GM19099 (cell line): ENCODE results near the gene TBC1D5.

Source experiments
- POLR2A ChIP-seq: IDR thresholded peaks from 3 replicates; pipeline ENCODE4 v1.6.1; 2011; ENCODE audit warnings: low read depth; ENCODE audit not compliant: insufficient read length; ENCODE audit errors: extremely low read depth

Gene TBC1D5

GRCh38 chr3:17158941-17159682, 583.3 kb downstream of the TBC1D5 start:
- TF ChIP-seq POLR2A = no peak

DNA sequence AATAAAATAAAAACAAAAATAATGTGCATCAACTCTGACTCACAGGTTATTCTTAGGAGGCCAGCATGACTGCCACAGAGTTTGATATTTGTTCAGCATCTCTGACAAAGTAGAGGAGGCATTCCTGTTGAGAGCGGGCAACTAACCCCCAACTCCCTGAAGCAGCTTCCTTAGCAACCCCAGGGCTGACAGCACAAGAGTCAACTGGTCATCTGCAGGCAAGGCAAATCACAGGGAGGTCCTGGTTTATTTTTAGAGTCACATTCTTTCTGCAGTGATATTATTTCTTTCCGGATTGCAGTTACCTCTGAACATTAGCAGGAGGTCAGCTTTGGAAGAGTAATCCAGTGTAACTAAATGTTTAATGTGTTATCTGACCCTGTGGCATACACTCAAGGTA, 584.7 kb downstream of the TBC1D5 start:
- no peak for TF ChIP-seq POLR2A

DNA sequence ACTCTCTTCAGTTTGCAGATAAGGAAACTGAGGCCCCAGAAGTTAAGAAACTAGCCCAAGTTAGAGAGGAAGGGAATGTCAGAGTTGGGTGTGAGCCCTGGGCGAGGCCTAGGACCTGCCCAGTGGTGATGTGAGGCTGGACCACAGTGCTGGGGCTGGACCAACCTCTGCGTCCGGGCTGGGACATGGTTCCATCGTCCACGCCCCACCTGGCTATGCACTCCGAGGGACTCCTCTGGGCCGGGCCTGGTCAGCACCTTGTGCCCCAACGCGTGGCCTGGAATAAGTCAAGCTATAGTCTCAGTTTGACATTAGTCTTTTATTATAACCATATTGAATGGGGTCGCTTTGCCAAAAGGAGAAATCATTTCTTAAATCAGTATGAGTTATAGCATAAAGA, 585.6 kb downstream of the TBC1D5 start:
- TF ChIP-seq POLR2A = no peak

DNA sequence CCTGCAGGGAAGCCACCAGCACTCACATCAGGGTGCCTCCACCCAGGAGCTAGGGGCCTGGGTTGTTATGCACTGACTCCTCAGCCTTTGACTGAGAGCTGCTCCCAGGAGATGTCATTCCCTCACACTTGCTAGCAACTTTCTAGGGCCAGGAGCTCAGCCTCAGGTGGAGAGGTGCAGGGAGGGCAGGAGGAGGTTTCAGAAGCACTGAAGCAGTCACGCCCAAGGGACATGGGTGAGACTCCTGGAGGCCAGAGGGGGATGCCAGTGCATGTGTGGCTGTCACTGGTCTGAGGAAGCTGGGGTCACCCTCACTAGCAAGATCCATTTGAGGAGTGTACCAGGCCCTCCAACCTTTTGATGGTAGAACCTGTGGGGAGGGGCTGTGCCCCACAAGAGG, 586.5 kb downstream of the TBC1D5 start:
- no peak for TF ChIP-seq POLR2A

DNA sequence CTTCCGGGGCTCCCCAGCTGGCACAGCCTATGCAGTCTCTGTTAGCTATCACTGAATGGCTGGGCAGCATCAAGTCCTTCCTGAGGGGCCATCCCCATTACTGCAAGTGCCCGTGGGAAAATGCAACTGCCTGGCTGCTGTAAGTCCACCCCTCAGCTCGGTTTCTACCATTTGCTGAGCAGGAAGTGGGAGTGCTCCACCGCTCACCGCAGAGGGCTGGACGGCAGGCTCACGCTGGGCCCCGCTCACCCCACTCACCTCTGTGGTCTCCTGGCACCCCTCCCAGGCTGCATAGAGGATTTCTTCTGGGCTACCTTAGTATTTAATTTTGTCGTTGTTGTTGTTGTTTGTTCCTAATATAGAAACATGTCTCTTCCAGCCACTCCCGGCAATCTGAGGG, 587.5 kb downstream of the TBC1D5 start:
- no peak for TF ChIP-seq POLR2A

DNA sequence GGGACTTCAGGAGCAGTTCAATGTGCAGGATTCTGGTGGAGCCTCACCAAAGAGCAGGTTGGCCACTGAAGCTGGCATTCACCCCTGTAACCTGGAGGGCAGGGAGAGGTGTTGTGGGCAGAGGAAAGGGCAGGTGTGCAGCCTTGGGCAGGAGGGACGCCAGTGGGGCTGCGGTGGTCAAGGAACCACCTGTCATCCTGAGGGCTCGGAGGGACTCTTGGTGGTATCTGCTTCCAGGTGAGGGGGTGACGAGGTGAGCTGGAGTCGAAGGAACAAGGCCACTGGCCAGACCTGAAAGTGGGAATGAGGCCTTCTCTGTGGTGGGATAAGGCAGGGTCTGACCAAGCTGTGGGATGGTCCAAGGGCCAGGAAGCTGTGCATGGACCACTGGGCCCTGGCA, 588.2 kb downstream of the TBC1D5 start:
- TF ChIP-seq POLR2A = no peak

DNA sequence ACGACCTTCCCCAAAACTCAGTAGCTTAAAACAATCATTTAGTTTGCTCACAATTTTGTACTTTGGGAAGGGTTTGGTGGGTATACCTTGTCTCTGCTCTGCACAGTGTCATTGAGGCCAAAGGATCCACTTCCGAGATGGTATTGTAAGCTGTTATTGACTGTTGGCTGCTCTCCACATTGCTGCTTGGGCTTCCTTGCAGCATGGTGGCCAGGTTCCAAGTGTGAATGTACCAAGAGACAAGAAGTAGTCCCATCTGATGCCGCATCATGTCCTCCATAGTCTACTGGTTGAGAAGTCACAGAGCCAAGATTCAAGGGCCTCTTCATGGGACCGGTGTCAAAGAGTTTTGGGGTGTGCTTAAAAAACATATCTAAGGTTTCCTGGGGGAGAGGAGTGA, 589.2 kb downstream of the TBC1D5 start:
- no peak for TF ChIP-seq POLR2A

DNA sequence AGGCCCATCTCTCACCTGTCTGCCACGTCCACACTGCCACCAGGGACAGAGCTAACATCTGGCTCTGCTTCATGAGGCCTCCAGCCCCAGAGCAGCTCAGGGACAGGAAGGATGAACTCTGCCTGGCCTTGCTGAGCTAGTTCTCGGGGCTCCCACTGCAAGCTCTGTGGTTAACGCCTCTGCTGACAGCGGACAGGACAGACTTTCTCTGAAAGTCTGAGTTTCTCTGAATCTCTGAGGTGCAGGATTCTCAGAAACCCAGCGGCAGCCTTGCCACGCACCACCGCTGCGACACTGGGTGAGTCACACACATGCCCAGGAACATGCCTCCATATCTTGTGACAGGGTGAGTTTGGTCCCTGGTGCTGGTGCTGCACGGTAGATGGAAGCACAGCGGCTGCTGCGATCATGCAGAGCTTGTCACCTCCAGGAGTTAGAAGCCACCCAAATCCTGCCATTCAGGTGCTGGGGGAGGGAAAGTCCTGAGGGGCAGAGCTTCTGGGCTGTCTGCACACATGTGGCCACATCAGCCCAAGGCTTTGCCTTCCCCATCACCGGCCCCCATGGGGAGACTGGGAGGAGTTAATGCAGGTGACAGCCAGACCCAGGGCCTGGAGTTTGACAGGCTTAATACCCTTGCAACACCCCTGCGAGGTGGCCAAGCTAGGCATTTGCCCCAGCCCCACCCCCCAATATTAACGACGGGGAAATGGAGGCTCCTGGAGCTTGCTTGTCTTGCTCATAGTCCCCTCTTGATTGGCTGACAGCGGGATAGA, 590.6 kb downstream of the TBC1D5 start:
- TF ChIP-seq POLR2A = no peak

GRCh38 chr3:17149076-17149475, 593.4 kb downstream of the TBC1D5 start:
- no peak for TF ChIP-seq POLR2A

- TF ChIP-seq POLR2A = no peak
Measured at GRCh38 chr3:17144665-17144993, 597.8 kb downstream of the TBC1D5 start.

DNA sequence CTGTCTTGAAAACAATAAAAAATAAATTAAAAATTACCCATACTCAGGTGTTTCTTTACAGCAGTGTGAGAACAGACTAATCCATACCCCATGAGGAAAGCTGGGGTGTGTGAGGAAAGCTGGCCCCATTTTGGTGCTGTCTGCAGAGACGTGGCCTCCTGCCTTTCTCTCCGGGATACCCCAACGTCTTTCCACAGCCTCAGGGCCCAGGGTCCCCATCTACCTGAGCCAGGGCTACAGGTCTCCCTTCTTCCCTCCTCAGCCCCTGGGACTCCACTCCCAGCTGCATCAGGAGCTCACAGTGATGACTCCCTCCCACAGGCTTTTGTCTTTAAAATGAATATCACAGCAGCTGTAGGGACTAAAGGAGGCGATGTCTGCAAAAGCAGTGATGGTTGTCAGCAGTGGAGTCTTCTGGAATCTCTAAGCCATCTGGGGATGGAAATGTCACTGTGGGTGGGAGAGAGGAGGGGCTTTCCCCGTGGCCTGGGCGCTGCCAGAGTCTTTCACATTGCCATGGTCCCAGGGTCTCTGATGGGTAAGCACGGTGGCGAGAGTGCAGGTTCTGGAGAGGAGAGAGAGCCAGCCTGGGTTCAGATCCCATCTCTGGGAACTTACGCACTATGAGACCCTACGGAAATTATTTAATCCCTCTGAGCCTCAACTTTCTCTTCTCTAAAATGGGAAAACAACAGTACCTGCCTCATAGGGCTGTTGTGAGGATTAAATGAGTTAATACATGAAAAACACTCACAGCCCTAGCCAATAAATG, 598.4 kb downstream of the TBC1D5 start:
- TF ChIP-seq POLR2A = no peak

GRCh38 chr3:17142516-17142915, 599.9 kb downstream of the TBC1D5 start:
- no peak for TF ChIP-seq POLR2A

DNA sequence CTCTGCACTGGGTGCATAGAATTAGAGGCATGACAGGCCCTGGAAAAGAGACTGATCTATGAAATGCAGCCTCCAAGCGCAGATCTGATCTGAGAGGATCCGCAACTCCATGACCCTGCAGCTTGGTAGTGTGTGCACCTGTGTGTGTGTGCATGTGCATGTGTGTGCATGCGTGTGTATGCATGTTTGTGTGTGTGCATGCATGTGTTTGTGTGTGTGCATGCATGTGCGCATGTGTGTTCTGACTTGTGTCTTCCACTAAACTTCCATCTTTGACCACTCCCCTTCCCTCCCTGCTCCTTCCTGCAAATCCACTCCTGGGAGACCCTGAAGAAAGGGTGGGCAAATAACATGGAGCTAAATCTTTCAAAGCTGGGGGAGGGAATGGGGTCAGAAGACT, 600.7 kb downstream of the TBC1D5 start:
- TF ChIP-seq POLR2A = no peak

GRCh38 chr3:17140670-17141505, 601.5 kb downstream of the TBC1D5 start:
- TF ChIP-seq POLR2A = no peak
